Measurements from ENCODE around the gene PSMB11.

- TF ChIP-seq POLR2AphosphoS5 (IDR thresholded peaks at IDR 0.05; ENCODE audit: low read depth, low read length) (no peak), REST (IDR thresholded peaks at IDR 0.05; ENCODE audit: insufficient read depth in 1 of 2, low read depth in 2 of 2, low read length in 2 of 2) (no peak), TAF1 (IDR thresholded peaks at IDR 0.05; ENCODE audit: borderline replicate concordance, insufficient read depth, low read length) (no peak), SIN3A (IDR thresholded peaks at IDR 0.05; ENCODE audit: borderline replicate concordance, insufficient read depth, low read length) (no peak), FOXP2 (optimal IDR thresholded peaks at IDR 0.05; ENCODE audit: borderline replicate concordance, extremely low read depth, extremely low read length, insufficient read depth) (no peak)
Measured at GRCh38 chr14:23042162-23042965, at the start of gene PSMB11.
